Smooth muscle cell of the pulmonary artery (primary cell): ENCODE data around the gene ATP23. TPM values are rescaled to one million over a fixed set of nuclear protein-coding genes. Genes with fewer than 3 reads are reported as not detected.

ENCODE experiments used
- total RNA-seq: library from RNA; depleted of rRNA; stranded (reverse); fragments of >200 nt; gene quantifications from 2 replicates; pipeline ENCODE4 v1.2.3, GENCODE V29; 2014

ATP23 gene, protein sequence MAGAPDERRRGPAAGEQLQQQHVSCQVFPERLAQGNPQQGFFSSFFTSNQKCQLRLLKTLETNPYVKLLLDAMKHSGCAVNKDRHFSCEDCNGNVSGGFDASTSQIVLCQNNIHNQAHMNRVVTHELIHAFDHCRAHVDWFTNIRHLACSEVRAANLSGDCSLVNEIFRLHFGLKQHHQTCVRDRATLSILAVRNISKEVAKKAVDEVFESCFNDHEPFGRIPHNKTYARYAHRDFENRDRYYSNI
- total RNA-seq = 2.8 and 9.8 TPM in 2 replicates

DNA sequence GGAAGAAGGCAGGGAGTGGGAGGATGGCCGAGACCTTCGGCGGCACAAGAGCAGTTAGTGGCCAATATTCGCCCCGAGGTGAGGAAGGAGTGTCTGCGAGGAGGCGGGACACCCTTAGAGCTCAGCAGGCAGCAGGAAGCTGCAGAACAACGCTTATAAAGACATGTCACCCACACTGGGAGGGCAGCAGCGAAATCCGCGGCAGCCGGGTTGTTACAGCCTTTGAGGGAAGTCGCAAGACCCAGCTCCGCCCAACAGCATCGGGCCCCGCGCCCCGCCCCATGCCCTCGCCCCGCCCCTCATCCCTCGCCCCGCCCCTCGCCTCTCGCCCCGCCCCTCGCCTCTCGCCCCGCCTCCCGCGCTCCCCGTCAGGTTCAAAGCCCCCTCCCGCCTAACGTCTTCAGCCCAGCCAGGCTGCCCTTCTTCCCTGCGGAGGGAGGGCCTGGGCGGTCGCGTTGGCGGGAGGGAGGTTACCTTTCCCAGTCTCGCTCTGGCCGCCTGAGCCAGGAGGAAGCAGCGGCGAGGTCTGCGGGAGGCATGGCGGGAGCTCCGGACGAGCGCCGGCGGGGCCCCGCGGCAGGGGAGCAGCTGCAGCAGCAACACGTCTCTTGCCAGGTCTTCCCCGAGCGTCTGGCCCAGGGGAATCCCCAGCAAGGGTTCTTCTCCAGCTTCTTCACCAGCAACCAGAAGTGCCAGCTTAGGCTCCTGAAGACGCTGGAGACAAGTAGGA is at the start of gene ATP23:
TSS of gene ATP23 (plus strand) at position 403 of the 730 bp plus-strand sequence. CDS start at position 538, 135 bp downstream.

Other genes with a start within 250 kb of the ATP23 start
- 330 and 353 TPM in 2 replicates for gene OS9, start 247.4 kb upstream of the ATP23 start, total RNA-seq
- 0.17 and 0.20 TPM in 2 replicates for gene AGAP2, start 202.8 kb upstream of the ATP23 start, total RNA-seq
- gene TSPAN31, start 196.5 kb upstream of the ATP23 start, total RNA-seq = 51.1 and 81.8 TPM in 2 replicates
- 152 and 184 TPM in 2 replicates for gene CDK4, start 189.3 kb upstream of the ATP23 start, total RNA-seq
- 4.2 and 6.2 TPM in 2 replicates for gene MARCHF9, start 186.5 kb upstream of the ATP23 start, total RNA-seq
- gene CYP27B1, start 174.5 kb upstream of the ATP23 start, total RNA-seq = 0.20 and 0.79 TPM in 2 replicates
- 6.2 and 13.6 TPM in 2 replicates for gene METTL1, start 169.5 kb upstream of the ATP23 start, total RNA-seq
- 6.1 and 10.7 TPM in 2 replicates for gene EEF1AKMT3, start 169.0 kb upstream of the ATP23 start, total RNA-seq
- gene TSFM, start 158.8 kb upstream of the ATP23 start, total RNA-seq = 16.0 and 17.1 TPM in 2 replicates
- gene AVIL, start 122.8 kb upstream of the ATP23 start, total RNA-seq = 4.0 and 4.2 TPM in 2 replicates
- 81.6 and 108 TPM in 2 replicates for gene CTDSP2, start 94.8 kb upstream of the ATP23 start, total RNA-seq